ENCODE data around the gene IQGAP3.

- TF ChIP-seq, protein P1, sequence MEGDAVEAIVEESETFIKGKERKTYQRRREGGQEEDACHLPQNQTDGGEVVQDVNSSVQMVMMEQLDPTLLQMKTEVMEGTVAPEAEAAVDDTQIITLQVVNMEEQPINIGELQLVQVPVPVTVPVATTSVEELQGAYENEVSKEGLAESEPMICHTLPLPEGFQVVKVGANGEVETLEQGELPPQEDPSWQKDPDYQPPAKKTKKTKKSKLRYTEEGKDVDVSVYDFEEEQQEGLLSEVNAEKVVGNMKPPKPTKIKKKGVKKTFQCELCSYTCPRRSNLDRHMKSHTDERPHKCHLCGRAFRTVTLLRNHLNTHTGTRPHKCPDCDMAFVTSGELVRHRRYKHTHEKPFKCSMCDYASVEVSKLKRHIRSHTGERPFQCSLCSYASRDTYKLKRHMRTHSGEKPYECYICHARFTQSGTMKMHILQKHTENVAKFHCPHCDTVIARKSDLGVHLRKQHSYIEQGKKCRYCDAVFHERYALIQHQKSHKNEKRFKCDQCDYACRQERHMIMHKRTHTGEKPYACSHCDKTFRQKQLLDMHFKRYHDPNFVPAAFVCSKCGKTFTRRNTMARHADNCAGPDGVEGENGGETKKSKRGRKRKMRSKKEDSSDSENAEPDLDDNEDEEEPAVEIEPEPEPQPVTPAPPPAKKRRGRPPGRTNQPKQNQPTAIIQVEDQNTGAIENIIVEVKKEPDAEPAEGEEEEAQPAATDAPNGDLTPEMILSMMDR (IDR thresholded peaks at IDR 0.05; ENCODE audit: low read depth, low read length), result no peak
- no peak for TF ChIP-seq EZH2phosphoT487 (IDR thresholded peaks at IDR 0.05; ENCODE audit: low read depth)
These were observed 47.9 kb downstream of the IQGAP3 start for GRCh38 chr1:156524481-156524869.
